Effector CD8-positive, alpha-beta T cell (primary cell): ENCODE measurements around the gene PRRG4.
A peak's percentile ranks its signal among the peaks of the same experiment; 100 is the strongest.
"Not testable (repeated sequence)": the region's sequence is repeated elsewhere in the genome, so short reads cannot be mapped to it uniquely, and the experiment has no call there.

Experiments
- DNase-seq: peaks from one replicate; lab custom pipeline; 2025; lab: John Stamatoyannopoulos, UW
- total RNA-seq, 4 experiments: gene quantifications; one replicate each; lab custom pipeline; 2026; lab: John Stamatoyannopoulos, UW

PRRG4 gene
- 0 to 0.91 (median 0.18) reads per million in 4 experiments for total RNA-seq

GRCh38 chr11:32829680-32830412, at the start of gene PRRG4:
Gene PRRG4 (plus strand): TSS chr11:32829927. CDS start chr11:32830530, 603 bp downstream.
- no peak for DNase-seq

GRCh38 chr11:32780839-32781238, 48.9 kb upstream of the PRRG4 start:
- DNase-seq, result not testable (repeated sequence)

- no peak for DNase-seq
Measured at GRCh38 chr11:32781721-32782120, 48.0 kb upstream of the PRRG4 start.

GRCh38 chr11:32785262-32785661, 44.5 kb upstream of the PRRG4 start:
- no peak for DNase-seq

GRCh38 chr11:32786811-32787210, 42.9 kb upstream of the PRRG4 start:
- DNase-seq, result no peak

GRCh38 chr11:32790916-32791315, 38.8 kb upstream of the PRRG4 start:
- no peak for DNase-seq

DNA sequence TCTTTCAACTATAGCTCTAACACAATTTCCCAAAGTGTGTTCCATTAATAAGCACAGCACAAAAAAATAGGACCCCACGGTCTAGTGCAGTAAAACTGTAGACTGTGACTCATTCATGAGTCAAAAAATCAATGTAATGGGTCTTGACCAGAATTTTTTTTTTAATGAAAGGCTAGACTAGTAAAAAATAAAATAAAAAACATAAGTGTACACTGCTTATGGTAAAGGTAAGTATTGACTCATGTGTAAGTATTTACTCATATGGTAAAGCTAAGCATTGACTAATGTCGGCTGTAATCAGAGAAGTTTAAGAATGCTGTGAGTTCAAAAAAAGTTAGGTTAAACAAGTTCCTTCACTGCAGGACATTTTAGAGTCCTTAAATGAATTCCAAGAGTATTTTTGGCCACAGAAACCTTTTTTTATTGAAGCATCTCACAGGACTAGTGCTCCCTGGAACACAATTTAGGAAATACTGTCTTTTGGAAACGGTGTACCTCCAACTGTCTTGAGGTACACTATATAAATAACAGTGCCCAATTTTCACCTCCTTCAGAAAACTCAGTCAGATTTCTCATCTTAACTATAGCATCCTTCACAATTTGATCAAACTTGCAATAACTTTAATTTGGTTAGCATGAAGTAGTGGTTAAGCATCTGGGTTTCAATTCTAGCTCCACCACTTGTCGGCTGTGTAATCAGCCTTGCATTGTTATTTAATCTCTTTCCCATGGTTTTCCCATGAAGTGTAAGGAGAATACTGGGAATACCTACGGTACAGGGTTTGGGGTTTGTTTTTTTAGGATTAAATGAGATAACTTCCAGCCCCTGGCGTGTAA, 37.4 kb upstream of the PRRG4 start:
- no peak for DNase-seq

GRCh38 chr11:32792948-32793475, 36.7 kb upstream of the PRRG4 start:
- peak; percentile 18 for DNase-seq

DNA sequence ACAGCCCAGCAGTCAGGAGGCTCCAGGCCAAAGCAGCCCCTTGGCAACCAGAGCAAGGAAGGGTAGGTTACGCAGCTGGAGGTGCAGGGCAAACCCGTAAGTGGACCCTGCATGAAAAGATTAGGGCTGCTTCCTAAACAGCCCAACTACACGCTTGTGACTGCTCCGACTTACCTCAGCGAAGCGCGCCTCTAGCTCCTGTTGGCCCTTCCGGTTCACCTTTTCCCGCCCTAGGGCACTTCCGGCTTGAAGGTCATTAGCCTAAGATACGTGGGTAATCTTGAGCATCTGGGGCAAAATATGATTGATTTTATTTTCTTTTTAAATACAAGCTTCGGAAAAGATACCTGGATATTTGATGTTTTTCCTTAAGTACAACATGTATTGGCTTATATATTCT, 35.3 kb upstream of the PRRG4 start, which contains the start of gene CCDC73:
CCDC73 (minus strand) TSS at position 224 of the 400 bp plus-strand sequence. CDS start 34,419 bp downstream, outside the sequence.
- DNase-seq, result no peak

- no peak for DNase-seq
Measured at GRCh38 chr11:32796425-32796824, 33.3 kb upstream of the PRRG4 start.

- DNase-seq, result no peak
Measured at GRCh38 chr11:32809313-32809712, 20.4 kb upstream of the PRRG4 start.

GRCh38 chr11:32817181-32817851, 12.4 kb upstream of the PRRG4 start:
- no peak for DNase-seq

DNA sequence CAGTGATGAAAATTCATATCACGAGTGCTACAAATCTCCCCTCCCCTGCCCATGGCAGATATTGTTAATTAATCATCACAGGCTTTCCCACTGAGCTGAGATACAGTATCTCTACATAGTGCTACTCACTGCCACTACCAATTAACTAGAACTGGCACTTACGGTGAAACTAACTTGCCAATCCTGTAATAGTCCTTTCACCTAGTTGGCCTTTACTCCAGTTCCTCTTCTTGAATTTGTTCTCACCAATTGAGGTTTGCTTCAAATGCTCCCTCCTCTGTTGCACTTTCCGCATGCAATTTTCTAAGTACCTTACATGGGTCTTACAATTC, 11.9 kb upstream of the PRRG4 start:
- no peak for DNase-seq

GRCh38 chr11:32819187-32819586, 10.5 kb upstream of the PRRG4 start:
- no peak for DNase-seq

DNA sequence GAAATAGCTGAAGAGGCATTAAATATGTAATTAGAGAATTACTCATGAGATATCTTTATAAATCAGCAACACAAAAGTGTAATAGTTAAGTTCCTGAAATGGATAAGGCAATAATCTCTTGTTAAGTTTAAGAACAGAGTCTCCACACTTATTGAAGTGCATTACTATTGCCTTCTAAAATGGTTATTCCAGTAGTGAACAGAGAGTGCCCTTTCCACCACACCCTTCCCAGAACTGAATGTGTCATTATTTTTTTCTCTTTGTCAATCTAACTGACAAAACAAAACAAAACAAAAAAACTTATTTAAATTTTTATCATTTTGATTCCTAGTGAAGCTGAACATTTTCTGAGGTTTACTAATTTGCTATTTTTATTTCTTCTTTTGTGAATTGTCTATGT, 9.2 kb upstream of the PRRG4 start:
- DNase-seq, result no peak

DNA sequence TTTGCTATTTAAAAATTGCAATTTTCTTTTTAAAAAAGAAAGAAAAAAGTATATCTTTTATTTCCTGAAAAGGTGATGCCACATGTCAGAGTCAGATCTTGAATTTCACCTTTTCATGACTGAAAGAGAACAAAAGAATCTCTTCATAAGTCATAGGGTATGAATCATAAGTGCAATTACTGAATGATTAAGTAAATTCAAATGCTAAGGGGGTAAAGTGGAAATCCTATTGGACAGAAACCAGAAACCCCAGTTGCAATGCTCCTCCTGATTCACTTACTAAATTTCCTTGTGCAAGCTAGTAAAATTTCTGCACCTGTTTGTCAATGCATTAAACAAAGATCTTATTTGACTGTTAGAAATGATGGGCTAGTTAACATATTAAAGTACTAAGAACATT, 8.2 kb upstream of the PRRG4 start:
- DNase-seq, result no peak

DNA sequence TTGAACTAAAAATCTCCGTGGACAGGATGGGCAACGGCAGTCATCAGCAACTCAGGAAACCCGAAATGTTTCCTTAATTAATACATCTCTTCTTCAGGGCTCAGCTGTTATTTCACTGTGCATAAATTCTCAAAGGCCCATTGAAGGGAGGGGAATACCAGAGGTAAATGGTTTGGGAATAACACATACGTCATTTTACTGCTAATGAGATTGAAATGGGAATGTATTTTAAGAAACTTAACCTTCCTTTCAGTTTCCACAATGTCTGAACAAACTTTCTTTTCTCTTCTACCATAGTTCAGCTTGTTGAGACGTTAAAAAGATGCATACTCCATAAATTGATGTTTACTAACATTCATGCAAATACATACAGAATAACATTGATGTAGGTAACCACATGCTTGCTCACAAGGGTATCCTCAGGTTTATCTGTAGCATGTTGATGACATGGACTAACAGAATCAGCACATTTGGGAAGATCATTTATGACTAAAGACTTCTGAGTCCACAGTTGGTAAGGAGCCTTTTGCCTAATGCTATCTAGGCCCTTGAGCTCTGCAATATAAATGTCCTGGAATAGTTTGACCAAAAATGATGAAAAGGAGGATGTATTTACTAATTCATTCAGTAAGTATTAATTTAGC, 7.7 kb upstream of the PRRG4 start:
- no peak for DNase-seq

DNA sequence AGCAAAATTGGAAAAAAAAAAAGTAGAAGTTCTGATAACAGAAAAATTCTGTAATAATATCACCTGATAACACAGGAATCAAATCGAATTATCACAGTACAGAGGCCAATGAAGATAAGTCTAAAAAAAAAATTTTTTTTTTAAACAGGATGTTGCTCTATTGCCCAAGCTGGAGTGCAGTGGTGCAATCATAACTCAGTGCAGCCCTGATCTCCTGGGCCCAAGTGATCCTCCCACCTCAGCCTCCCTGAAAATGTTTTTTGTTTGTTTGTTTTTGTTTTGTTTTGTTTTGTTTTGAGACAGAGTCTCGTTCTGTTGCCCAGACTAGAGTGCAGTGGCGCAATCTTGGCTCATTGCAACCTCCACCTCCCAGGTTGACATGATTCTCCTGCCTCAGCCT, 6.1 kb upstream of the PRRG4 start:
- DNase-seq, result not testable (repeated sequence)

GRCh38 chr11:32826113-32826512, 3.6 kb upstream of the PRRG4 start:
- no peak for DNase-seq

DNA sequence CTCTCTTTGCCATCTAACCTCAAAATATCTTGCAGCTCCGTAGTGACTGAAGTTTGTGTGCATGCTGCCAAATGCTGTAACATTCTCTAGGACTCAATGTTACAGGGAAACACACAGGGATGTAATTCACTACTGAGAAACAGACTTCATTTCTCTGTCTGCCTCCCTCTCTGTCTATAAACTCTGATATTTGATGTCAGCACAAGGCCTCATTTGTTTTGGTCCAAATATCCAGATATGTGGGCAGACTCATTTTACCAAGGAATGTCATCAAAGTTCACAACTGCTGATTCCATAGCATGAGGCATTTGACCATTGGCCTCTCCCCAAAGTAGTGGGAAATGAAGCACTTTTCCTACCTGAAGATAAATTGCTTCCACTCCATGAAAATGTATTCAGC, 2.5 kb upstream of the PRRG4 start:
- DNase-seq, result no peak

DNA sequence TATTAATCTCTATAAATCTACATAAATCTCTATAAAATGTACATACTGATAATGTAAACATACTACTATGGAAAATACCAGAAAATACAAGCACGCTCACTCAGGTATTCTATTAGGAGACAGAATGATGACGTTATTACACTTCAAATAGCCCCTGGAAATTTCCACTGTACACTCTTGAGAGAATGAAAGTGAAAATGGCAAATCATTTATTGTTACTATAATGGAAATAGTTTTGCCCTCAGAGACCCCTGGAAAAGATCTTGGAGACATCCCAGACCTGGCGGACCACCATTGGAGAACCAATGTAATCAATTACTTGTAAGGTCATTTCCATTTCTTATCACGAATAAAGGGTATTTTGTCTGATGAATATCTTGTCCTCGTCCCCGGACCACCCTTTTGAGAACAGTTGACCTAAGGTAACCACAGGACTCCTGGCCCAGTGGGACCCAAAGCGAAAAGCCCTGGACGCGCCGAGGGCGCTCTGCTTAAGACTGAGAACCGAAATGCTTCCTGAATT, 509 bp upstream of the PRRG4 start:
- no peak for DNase-seq

- DNase-seq, result no peak
Measured at GRCh38 chr11:32830413-32830738, 649 bp downstream of the PRRG4 start.
